Stimulated activated CD8-positive, alpha-beta memory T cell treated with anti-CD3 and anti-CD28 coated beads, Interleukin-7, amount 100 ng/mL, for 24 hours (primary cell): ENCODE measurements around the gene ALDH7A1.
"Not testable (repeated sequence)": the region's sequence is repeated elsewhere in the genome, so short reads cannot be mapped to it uniquely, and the experiment has no call there.

Experiments
- DNase-seq: peaks from one replicate; pipeline ENCODE4 v3.0.0-alpha.2; 2020; ENCODE audit warnings: low read depth

ALDH7A1 gene

DNA sequence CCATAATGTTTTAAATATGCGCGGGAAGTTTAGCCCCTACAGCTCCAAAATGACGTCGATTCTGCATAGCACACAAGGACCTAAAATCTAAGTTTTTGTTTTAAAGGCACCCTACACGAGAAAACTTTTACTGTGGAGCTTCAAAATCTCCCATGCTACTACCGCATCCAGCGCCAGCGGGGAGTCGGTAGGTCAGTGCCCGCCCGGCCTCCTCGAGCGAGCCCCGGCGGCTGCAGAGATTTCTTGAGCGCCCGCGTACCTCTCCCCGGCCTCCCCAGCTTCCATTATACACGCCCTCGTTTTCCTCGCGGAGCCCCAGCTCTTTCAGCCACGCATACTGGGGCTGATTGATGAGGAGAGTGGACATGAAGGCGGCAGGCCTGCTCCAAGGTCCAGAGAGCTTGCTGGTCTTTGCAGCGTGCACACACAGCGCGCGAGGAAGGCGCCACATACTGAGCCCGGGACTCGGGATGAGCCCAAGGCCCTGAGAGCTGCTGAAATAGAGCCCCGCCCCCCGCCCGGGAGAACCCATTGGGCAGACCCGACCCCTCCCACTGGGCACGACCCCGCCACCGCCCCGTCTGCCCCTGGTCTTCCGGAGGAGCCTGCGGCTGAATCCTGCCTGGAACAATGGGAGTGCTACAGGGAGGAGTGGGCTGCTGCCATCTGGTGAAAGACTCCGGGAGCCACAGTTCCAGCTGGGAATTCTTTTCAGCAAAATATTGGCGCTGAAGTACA is at the start of gene ALDH7A1:
TSS of gene ALDH7A1 (minus strand) at position 472 of the 738 bp plus-strand sequence. CDS start at position 451, 21 bp downstream.
- no peak for DNase-seq

DNA sequence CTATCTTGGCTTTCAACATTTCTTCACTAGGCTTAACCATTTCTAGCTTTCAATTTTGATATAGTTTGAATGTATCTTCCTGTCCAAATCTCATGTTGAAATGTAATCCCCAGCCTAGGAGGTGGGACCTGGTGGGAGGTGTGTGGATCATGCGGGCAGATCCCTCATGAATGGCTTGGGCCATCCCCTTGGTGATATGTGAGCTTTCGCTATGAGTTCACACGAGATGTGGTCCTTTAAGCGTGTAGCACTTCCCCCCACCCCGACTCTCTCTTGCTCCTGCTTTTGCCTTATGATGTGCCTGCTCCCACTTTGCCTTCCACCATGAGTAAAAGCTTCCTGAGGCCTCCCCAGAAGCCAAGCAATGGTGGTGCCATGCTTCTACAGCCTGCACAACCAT is 46.4 kb upstream of the ALDH7A1 start:
- no peak for DNase-seq

GRCh38 chr5:126640866-126641265 is 45.8 kb upstream of the ALDH7A1 start:
- DNase-seq: no peak

DNA sequence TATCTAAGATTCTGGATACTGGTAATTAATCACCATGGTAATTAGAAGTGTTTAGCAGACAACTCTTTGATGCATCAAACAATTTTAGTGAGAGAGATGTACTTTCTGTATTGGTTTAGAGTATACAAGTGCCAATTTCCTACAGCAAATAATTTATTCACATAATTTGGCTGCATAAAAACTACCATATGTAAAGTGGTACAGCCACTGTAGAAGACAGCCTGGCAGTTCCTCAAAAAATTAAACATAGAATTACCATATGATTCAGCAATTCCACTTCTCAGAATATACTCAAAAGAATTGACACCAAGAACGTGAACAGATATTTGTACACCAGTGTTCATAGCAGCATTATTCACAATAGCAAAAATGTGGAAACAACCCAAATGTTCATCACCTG is 41.9 kb upstream of the ALDH7A1 start:
- no peak for DNase-seq

DNA sequence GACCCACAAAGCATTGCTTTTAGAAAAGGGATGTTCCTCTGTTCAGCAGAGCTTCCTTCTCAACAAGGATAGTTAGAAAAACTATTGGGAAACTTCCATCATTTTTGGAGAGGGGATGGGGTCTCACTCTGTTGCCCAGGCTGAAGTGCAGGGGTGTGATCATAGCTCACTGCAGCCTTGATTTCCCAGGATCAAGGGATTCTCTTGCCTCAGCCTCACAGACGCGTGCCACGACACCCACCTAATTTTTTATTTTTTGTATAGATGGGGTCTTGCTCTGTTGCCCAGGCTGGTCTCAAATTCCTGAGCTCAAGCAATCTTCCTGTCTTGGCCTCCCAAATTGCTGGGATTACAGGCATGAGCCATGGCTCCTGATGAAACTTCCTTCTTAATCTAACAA is 40.6 kb upstream of the ALDH7A1 start:
- DNase-seq: no peak

GRCh38 chr5:126633552-126633951 is 38.5 kb upstream of the ALDH7A1 start:
- no peak for DNase-seq

GRCh38 chr5:126631920-126632319 is 36.9 kb upstream of the ALDH7A1 start:
- DNase-seq: no peak

GRCh38 chr5:126628102-126628501 is 33.1 kb upstream of the ALDH7A1 start:
- DNase-seq: no peak

GRCh38 chr5:126624534-126624933 is 29.5 kb upstream of the ALDH7A1 start:
- DNase-seq: no peak

DNA sequence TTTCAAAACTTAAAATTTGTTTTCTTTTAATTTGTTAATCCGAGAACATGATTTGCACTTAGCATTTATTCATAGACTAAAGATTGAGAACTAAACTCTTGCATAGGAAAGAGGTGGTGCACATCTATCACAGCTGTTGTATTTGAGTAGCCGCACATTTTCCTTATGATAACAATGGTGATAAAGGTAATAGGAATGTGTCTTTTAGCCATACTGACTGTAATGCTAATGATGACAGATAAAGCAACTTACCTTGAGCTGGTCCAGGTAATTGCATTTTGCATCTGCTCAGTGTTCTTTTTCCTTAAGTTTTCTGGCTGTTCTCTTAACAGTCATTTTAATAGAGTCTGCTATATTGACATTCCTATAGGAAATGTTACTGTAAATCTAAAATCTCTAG is 24.8 kb upstream of the ALDH7A1 start:
- DNase-seq: no peak

DNA sequence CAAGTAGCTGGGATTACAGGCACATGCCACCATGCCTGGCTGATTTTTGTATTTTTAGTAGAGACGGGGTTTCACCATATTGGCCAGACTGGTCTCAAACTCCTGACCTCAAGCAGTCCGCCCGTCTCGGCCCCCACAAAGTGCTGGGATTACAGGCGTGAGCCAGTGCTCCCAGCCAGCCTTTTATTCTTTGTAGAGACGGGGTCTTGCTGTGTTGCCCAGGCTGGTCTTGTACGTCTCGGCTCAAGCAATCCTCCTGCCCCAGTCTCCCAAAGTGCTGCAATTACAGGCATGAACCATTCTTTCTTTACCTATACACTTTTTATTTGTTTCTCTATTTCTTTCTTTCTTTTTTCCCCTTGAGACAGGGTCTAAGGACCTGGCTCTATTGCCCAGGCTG is 22.6 kb upstream of the ALDH7A1 start:
- not testable (repeated sequence) for DNase-seq

- no peak for DNase-seq
Measured at GRCh38 chr5:126615286-126615685, 20.3 kb upstream of the ALDH7A1 start.

- no peak for DNase-seq
Measured at GRCh38 chr5:126613941-126614592, 19.0 kb upstream of the ALDH7A1 start.

GRCh38 chr5:126610616-126611015 is 15.6 kb upstream of the ALDH7A1 start:
- DNase-seq: no peak

DNA sequence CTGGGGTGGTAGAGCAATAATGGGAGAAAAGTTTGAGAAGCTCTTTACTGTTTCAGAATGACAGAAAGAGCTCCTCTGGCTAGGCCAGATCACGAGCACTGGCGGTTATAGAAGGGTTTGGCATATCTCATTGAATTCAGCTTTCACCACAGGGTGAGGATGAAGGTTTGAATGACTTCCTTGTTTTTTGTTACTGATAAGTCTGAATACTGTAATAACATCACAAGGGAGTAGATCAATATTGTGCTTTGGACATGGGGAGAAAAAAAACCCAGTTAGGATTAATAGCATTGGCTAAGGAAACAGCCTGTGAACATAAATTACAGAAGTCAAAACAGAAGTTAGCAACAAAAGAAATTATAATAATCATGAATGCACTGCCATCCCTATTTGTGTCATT is 15.1 kb upstream of the ALDH7A1 start:
- no peak for DNase-seq

GRCh38 chr5:126605525-126605924 is 10.5 kb upstream of the ALDH7A1 start:
- no peak for DNase-seq

GRCh38 chr5:126603402-126603991 is 8.5 kb upstream of the ALDH7A1 start:
- DNase-seq: no peak

- peak; percentile 37 for DNase-seq
Measured at GRCh38 chr5:126600631-126601511, 5.9 kb upstream of the ALDH7A1 start, which contains the start of gene PHAX. PHAX (plus strand) TSS chr5:126600947; CDS start chr5:126600963, 16 bp downstream.

DNA sequence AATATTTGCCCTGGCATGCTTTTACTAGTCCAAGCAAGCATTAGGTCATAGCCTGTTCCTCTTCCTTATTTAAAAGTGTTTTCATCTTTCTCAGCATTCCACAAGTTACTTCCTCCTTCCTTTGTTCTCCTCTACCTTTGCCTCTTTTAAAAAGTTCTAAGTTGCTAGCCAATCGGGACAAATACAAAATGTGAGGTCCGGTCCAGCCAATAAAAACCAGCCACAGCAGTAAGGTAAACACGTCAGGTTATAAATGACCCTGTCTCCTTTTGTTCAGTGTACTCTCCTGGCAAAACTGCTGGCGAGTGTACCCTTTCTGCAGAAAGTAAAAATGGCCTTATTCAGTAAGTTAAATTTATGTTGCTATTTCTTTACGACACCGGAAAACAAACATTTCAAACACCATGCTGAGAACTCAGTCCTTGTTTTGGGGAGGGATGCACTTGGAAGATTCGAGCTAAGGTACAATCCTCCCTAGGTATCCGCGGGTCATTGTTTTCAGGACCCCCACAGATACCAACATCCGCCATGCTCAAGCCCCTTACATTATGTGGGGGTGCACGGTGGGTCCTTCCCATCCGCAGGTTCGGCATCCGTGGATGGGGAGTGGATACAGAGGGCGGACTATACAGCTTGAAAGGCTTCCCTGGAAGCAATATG is 5.1 kb upstream of the ALDH7A1 start:
- not testable (repeated sequence) for DNase-seq

GRCh38 chr5:126599499-126599898 is 4.5 kb upstream of the ALDH7A1 start:
- DNase-seq: no peak

- DNase-seq: no peak
Measured at GRCh38 chr5:126597156-126597555, 2.1 kb upstream of the ALDH7A1 start.
